Activated naive CD8-positive, alpha-beta T cell treated with anti-CD3 and anti-CD28 coated beads for 36 hours (primary cell): ENCODE data around the gene SLC16A13. TPM values are rescaled to one million over a fixed set of nuclear protein-coding genes. Genes with fewer than 3 reads are reported as not detected.
"Not testable (repeated sequence)": the region's sequence is repeated elsewhere in the genome, so short reads cannot be mapped to it uniquely, and the experiment has no call there.

Experiments used
- DNase-seq: peaks from one replicate; pipeline ENCODE4 v3.0.0; 2021
- H3K27ac Mint-ChIP-seq: one replicate; pipeline ENCODE4 v1.8.0; 2022; ENCODE audit warnings: mild to moderate bottlenecking, moderate library complexity, mixed read lengths
- H3K27me3 Mint-ChIP-seq: one replicate; pipeline ENCODE4 v1.8.0; 2022; ENCODE audit warnings: mild to moderate bottlenecking, mixed read lengths
- H3K36me3 Mint-ChIP-seq: one replicate; pipeline ENCODE4 v1.8.0; 2021; ENCODE audit warnings: mild to moderate bottlenecking, mixed read lengths
- H3K4me1 Mint-ChIP-seq: one replicate; pipeline ENCODE4 v1.8.0; 2021; ENCODE audit warnings: mixed read lengths
- H3K4me3 Mint-ChIP-seq: one replicate; pipeline ENCODE4 v1.8.0; 2022; ENCODE audit warnings: mild to moderate bottlenecking, moderate library complexity, mixed read lengths
- H3K9me3 Mint-ChIP-seq: one replicate; pipeline ENCODE4 v1.8.0; 2022; ENCODE audit warnings: mixed read lengths
- total RNA-seq, 2 experiments: library from RNA; stranded (reverse); gene quantifications; one replicate each; pipeline ENCODE4 v1.2.3, GENCODE V29; 2021

Gene SLC16A13
- total RNA-seq, 2 experiments from 2014 or later: 5.2 to 6.2 TPM

DNA sequence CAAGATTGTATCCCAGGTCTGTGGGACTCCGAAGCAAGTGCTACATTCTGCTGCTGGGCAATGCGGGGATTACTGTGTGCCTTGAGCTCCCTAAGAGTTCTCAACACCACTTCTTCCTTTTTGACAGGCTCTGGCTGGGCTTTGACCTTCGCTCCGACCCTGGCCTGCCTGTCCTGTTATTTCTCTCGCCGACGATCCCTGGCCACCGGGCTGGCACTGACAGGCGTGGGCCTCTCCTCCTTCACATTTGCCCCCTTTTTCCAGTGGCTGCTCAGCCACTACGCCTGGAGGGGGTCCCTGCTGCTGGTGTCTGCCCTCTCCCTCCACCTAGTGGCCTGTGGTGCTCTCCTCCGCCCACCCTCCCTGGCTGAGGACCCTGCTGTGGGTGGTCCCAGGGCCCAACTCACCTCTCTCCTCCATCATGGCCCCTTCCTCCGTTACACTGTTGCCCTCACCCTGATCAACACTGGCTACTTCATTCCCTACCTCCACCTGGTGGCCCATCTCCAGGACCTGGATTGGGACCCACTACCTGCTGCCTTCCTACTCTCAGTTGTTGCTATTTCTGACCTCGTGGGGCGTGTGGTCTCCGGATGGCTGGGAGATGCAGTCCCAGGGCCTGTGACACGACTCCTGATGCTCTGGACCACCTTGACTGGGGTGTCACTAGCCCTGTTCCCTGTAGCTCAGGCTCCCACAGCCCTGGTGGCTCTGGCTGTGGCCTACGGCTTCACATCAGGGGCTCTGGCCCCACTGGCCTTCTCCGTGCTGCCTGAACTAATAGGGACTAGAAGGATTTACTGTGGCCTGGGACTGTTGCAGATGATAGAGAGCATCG is 2.4 kb downstream of the SLC16A13 start:
- Mint-ChIP-seq H3K4me3 (peak overlapping the region; percentile 3), H3K9me3 (no peaks in the 10 kb centered on the region), H3K27ac (no peak overlapping the region), H3K27me3 (no peaks in the 10 kb centered on the region), H3K4me1 (peaks cover 34% of the 10 kb centered on the region), H3K36me3 (peaks cover 3% of the 10 kb centered on the region)
- DNase-seq: no peak

DNA sequence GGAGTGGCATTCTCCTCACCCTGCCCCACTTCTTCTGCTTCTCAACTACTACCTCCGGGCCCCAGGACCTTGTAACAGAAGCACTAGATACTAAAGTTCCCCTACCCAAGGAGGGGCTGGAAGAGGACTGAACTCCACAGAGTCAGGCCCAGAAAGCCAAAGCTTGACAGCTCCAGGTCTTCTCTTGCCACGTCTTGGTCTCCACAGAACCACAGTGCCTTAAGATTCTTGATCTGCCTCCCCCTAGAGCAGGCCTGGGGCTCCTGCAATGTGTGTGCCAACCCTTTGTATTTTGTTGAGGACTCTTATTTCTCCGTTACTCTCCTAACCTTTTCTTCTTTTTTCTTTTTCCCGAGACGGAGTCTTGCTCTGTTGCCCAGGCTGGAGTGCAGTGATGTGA is 4.0 kb downstream of the SLC16A13 start:
- DNase-seq: no peak
- Mint-ChIP-seq H3K27me3 (no peaks in the 10 kb centered on the region), H3K27ac (peak overlapping the region; percentile 14), H3K4me3 (no peak overlapping the region), H3K4me1 (peaks cover 24% of the 10 kb centered on the region), H3K36me3 (no peaks in the 10 kb centered on the region), H3K9me3 (no peaks in the 10 kb centered on the region)

DNA sequence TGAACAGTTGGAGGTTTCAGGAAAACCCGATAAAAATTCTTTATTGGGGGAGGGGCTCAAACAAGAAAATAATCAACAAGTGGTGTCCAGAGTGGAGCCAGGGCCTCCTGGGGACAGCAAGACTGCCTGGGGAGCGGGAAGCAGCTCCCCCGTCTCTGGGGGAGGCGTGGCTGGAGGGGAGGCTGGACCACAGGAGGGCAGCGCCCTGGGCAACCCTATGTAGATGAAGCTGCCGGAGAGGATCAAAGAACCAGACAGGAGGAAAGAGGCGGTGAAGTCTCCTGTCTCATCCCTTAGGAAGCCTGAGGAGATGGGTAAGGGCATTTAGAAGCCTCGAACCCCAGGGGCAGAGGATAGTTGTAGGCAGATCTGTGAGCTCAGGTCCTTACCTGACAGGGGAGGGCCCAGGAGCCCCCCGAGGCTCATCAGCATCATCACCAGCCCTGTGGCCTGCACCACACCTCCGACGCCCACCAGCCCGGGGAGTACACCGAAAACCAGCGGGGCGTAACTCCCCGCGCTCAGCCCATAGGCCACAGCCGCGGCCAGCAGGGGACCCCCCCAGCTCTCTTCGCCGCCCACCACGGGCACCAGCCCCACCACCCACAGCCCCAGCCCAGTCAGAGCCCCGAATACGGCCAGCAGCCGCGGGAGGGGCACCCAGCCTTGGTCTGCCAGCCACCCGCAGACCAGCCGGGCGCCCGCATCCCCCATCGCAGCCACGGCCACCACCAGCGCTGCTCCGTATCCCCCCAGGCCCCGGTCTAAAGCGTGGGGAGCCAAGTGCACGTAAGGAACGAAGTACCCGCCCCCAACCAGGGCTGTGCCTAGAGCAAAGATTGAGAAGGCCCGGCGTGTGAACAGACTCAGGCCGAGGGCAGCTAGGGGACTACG is 6.0 kb downstream of the SLC16A13 start:
- peak overlapping the region; percentile 84 for H3K27ac Mint-ChIP-seq
- H3K4me1 Mint-ChIP-seq: peaks cover 25% of the 10 kb centered on the region
- H3K4me3 Mint-ChIP-seq: peak overlapping the region; percentile 79
- no peaks in the 10 kb centered on the region for H3K36me3 Mint-ChIP-seq
- H3K9me3 Mint-ChIP-seq: no peaks in the 10 kb centered on the region
- DNase-seq: peak; percentile 67
- H3K27me3 Mint-ChIP-seq: no peaks in the 10 kb centered on the region

GRCh38 chr17:7042501-7043181 is 6.8 kb downstream of the SLC16A13 start:
- Mint-ChIP-seq H3K36me3 (no peaks in the 10 kb centered on the region), H3K9me3 (no peaks in the 10 kb centered on the region), H3K27me3 (no peaks in the 10 kb centered on the region), H3K4me3 (peak overlapping the region; percentile 79), H3K27ac (peak overlapping the region; percentile 84), H3K4me1 (peaks cover 29% of the 10 kb centered on the region)
- DNase-seq: peak; percentile 70

GRCh38 chr17:7043182-7043496 is 7.3 kb downstream of the SLC16A13 start:
- Mint-ChIP-seq H3K27me3 (no peaks in the 10 kb centered on the region), H3K4me1 (peaks cover 28% of the 10 kb centered on the region), H3K27ac (peak overlapping the region; percentile 84), H3K9me3 (no peaks in the 10 kb centered on the region), H3K36me3 (no peaks in the 10 kb centered on the region), H3K4me3 (peak overlapping the region; percentile 79)
- DNase-seq: peak; percentile 17

GRCh38 chr17:7043497-7044198 is 7.8 kb downstream of the SLC16A13 start, which contains the start of gene SLC16A11:
Gene SLC16A11, minus strand, starts transcription at chr17:7044092. Its CDS starts 579 bp downstream, at chr17:7043513.
- peaks cover 23% of the 10 kb centered on the region for H3K4me1 Mint-ChIP-seq
- peak within 1 kb of the TSS; percentile 84 for H3K27ac Mint-ChIP-seq
- H3K27me3 Mint-ChIP-seq: no peaks in the 10 kb centered on the region
- no peaks in the 10 kb centered on the region for H3K9me3 Mint-ChIP-seq
- peak within 1 kb of the TSS; percentile 79 for H3K4me3 Mint-ChIP-seq
- peak; percentile 26 for DNase-seq
- H3K36me3 Mint-ChIP-seq: no peaks in the 10 kb centered on the region

GRCh38 chr17:7045492-7046126 is 9.8 kb downstream of the SLC16A13 start:
- no peaks in the 10 kb centered on the region for H3K9me3 Mint-ChIP-seq
- peak overlapping the region; percentile 73 for H3K4me3 Mint-ChIP-seq
- H3K36me3 Mint-ChIP-seq: no peaks in the 10 kb centered on the region
- H3K27me3 Mint-ChIP-seq: no peaks in the 10 kb centered on the region
- DNase-seq: peak; percentile 21
- H3K27ac Mint-ChIP-seq: no peak overlapping the region
- peaks cover 23% of the 10 kb centered on the region for H3K4me1 Mint-ChIP-seq

GRCh38 chr17:7046127-7046724 is 10.4 kb downstream of the SLC16A13 start:
- Mint-ChIP-seq H3K27ac (no peak overlapping the region), H3K27me3 (no peaks in the 10 kb centered on the region)

GRCh38 chr17:7046725-7047397 is 11.0 kb downstream of the SLC16A13 start:
- H3K27me3 Mint-ChIP-seq, H3K36me3 Mint-ChIP-seq, H3K9me3 Mint-ChIP-seq: not testable (repeated sequence)
- DNase-seq: peak; percentile 68
- Mint-ChIP-seq H3K4me1 (peaks cover 19% of the 10 kb centered on the region), H3K4me3 (peak overlapping the region; percentile 73), H3K27ac (peak overlapping the region; percentile 32)

More at GRCh38 chr17:7046127-7046724, 10.4 kb downstream of the SLC16A13 start:
- peak; percentile 27 for DNase-seq
- no peaks in the 10 kb centered on the region for H3K9me3 Mint-ChIP-seq
- H3K36me3 Mint-ChIP-seq: no peaks in the 10 kb centered on the region
- peak overlapping the region; percentile 73 for H3K4me3 Mint-ChIP-seq
- H3K4me1 Mint-ChIP-seq: peaks cover 23% of the 10 kb centered on the region

- H3K9me3 Mint-ChIP-seq: no peaks in the 10 kb centered on the region
These were observed 11.8 kb downstream of the SLC16A13 start for GRCh38 chr17:7047566-7047965.

GRCh38 chr17:7048968-7049367 is 13.2 kb downstream of the SLC16A13 start:
- no peak for DNase-seq
- Mint-ChIP-seq H3K4me1 (peaks cover 11% of the 10 kb centered on the region), H3K9me3 (no peaks in the 10 kb centered on the region), H3K4me3 (no peak overlapping the region), H3K27me3 (no peaks in the 10 kb centered on the region), H3K36me3 (no peaks in the 10 kb centered on the region), H3K27ac (no peak overlapping the region)

More at GRCh38 chr17:7047566-7047965, 11.8 kb downstream of the SLC16A13 start:
- Mint-ChIP-seq H3K36me3 (no peaks in the 10 kb centered on the region), H3K4me1 (peaks cover 14% of the 10 kb centered on the region), H3K4me3 (no peak overlapping the region), H3K27me3 (no peaks in the 10 kb centered on the region), H3K27ac (no peak overlapping the region)
- no peak for DNase-seq

GRCh38 chr17:7050583-7050982 is 14.8 kb downstream of the SLC16A13 start:
- H3K9me3 Mint-ChIP-seq, DNase-seq, H3K4me3 Mint-ChIP-seq, H3K36me3 Mint-ChIP-seq, H3K27me3 Mint-ChIP-seq, H3K27ac Mint-ChIP-seq: not testable (repeated sequence)
- peaks cover 11% of the 10 kb centered on the region for H3K4me1 Mint-ChIP-seq

DNA sequence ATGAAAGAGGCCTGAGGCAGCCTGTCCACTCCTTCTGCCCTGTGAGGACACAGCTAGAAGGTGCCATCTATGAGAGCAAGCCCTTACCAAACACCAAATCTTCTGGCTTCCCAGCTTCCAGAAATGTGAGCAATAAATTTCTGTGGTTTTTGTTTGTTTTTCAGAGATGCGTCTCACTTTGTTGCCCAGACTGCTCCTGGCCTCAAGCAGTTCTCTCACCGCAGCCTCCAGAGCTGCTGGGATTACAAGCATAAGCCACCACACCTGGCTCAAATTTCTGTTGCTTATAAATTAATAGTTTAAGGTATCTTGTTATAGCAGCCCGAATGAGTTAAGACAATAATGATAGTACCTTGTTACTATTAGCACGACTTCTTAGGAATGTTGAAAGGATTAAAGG is 20.6 kb downstream of the SLC16A13 start:
- H3K4me3 Mint-ChIP-seq: no peak overlapping the region
- peaks cover 17% of the 10 kb centered on the region for H3K4me1 Mint-ChIP-seq
- no peaks in the 10 kb centered on the region for H3K36me3 Mint-ChIP-seq
- H3K27ac Mint-ChIP-seq: no peak overlapping the region
- H3K27me3 Mint-ChIP-seq: no peaks in the 10 kb centered on the region
- no peak for DNase-seq
- H3K9me3 Mint-ChIP-seq: no peaks in the 10 kb centered on the region
